Mucosa of descending colon (tissue), 3 donors: ENCODE measurements around the gene FAM161B. TPM values are rescaled to one million over a fixed set of nuclear protein-coding genes. Genes with fewer than 3 reads are reported as not detected.

Source experiments
- ATAC-seq: fragments of 200-7000 bp; cut with Tn5 transposase; one replicate; pipeline ENCODE4 v1.9.1; 2020; ENCODE audit warnings: mild to moderate bottlenecking, moderate library complexity
- DNase-seq, 3 donors: peaks; one replicate each; pipeline ENCODE4 v3.0.0-alpha.2; 2020
- H3K36me3 ChIP-seq: fragments of 200-600 bp; one replicate; pipeline ENCODE4 v1.8.0; 2021; ENCODE audit warnings: low read depth, mild to moderate bottlenecking
- H3K4me1 ChIP-seq: fragments of 200-600 bp; one replicate; pipeline ENCODE4 v1.8.0; 2021; ENCODE audit warnings: low read depth, mild to moderate bottlenecking
- H3K4me3 ChIP-seq: fragments of 200-600 bp; one replicate; pipeline ENCODE4 v1.8.0; 2021; ENCODE audit warnings: mild to moderate bottlenecking
- H3K9me3 ChIP-seq: fragments of 200-600 bp; one replicate; pipeline ENCODE4 v1.8.0; 2021; ENCODE audit warnings: mild to moderate bottlenecking
- CTCF ChIP-seq: fragments of 200-600 bp; IDR thresholded peaks from one replicate; pipeline ENCODE4 v1.8.0; 2022; ENCODE audit warnings: antibody characterized with exemption, mild to moderate bottlenecking
- intact Hi-C, 2 donors: fragments of 100-400 bp; cut with DNase I in 1 of 2; cut with micrococcal nuclease in 1 of 2; formaldehyde crosslinking; loops; one replicate each; pipeline versions ENCODE4 v1.11.0 to v1.11.1; 2022; cut with DNase I, micrococcal nuclease
- long read RNA-seq, 2 donors: library from polyadenylated mRNA; unstranded; transcript quantifications; one replicate each; pipeline ENCODE4 v2.0.0, GENCODE V29; 2019 to 2021
- total RNA-seq, 3 donors: library from RNA; stranded (reverse); fragmentation: NEBNext Ultra II Directional in 2 of 3; extraction: Animal tissue kit (Norgen Biotek cat#: 25700) in 2 of 3; gene quantifications; one replicate each; pipeline versions ENCODE4 v1.2.1 to v1.2.4, GENCODE V29; 2021 to 2023
- donor health status: DM: no; HTN: no; CAD: no; lungs with moderate emphysema.
- donor health status: DM: no; HTN: no; CAD: no.
- donor health status: DM: no; HTN: yes; CAD: no.

Gene FAM161B
- 1 to 10 TPM; 4.0 to 6.8 (median 6.2) TPM for total RNA-seq
- long read RNA-seq, donor 1, full-length matches to known transcripts: 3 of 4 reads
- long read RNA-seq, donor 1, partial matches to known transcripts: 0 of 4 reads
- long read RNA-seq, donor 1, other reads (novel, unspliced or antisense): 1 of 4 reads
- long read RNA-seq, donor 2, full-length matches to known transcripts: 4 of 5 reads
- long read RNA-seq, donor 2, partial matches to known transcripts: 1 of 5 reads
- long read RNA-seq, donor 2, other reads (novel, unspliced or antisense): 0 of 5 reads

GRCh38 chr14:73949752-73950734 lies at the start of gene FAM161B, which contains the start of gene COQ6:
Gene FAM161B, minus strand, starts transcription at chr14:73950094. Its CDS starts 68 bp downstream, at chr14:73950026.
Gene COQ6, plus strand, starts transcription at chr14:73950302. Its CDS starts 31 bp downstream, at chr14:73950333.
- peak; percentile 92 for ATAC-seq
- Histone ChIP-seq H3K4me3 (peak within 1 kb of the TSS; percentile 44), H3K4me1 (peaks cover 21% of the 10 kb centered on the region), H3K36me3 (no peaks in the 10 kb centered on the region), H3K9me3 (no peaks in the 10 kb centered on the region)
- intact Hi-C loops: no loop called here
- TF ChIP-seq CTCF: no peak
- peak; percentile 94 to 95 (median 95) for DNase-seq

- Histone ChIP-seq H3K36me3 (no peaks in the 10 kb centered on the region), H3K9me3 (no peaks in the 10 kb centered on the region), H3K4me1 (peaks cover 6% of the 10 kb centered on the region), H3K4me3 (no peak overlapping the region)
- DNase-seq: no peak
- intact Hi-C loops: no loop called here
- ATAC-seq: peak; percentile 24
- TF ChIP-seq CTCF: no peak
Measured at GRCh38 chr14:73998726-73999125, 48.8 kb upstream of the FAM161B start.

GRCh38 chr14:73997944-73998447 lies 48.1 kb upstream of the FAM161B start:
- no peak overlapping the region for H3K4me3 ChIP-seq
- ATAC-seq: peak; percentile 52
- peak; percentile 60 to 79 (median 67) for DNase-seq
- H3K9me3 ChIP-seq: no peaks in the 10 kb centered on the region
- H3K36me3 ChIP-seq: no peaks in the 10 kb centered on the region
- TF ChIP-seq CTCF: no peak
- peaks cover 6% of the 10 kb centered on the region for H3K4me1 ChIP-seq
- intact Hi-C loops: no loop called here

- no peak for TF ChIP-seq CTCF
Measured at GRCh38 chr14:73997108-73997943, 47.4 kb upstream of the FAM161B start.

GRCh38 chr14:73996731-73997107 lies 46.8 kb upstream of the FAM161B start:
- no peaks in the 10 kb centered on the region for H3K36me3 ChIP-seq
- no peaks in the 10 kb centered on the region for H3K9me3 ChIP-seq
- intact Hi-C loops: no loop called here
- peaks cover 14% of the 10 kb centered on the region for H3K4me1 ChIP-seq
- no peak for TF ChIP-seq CTCF
- H3K4me3 ChIP-seq: peak overlapping the region; percentile 1
- DNase-seq (no peak), ATAC-seq (peak; percentile 0)

More at GRCh38 chr14:73997108-73997943, 47.4 kb upstream of the FAM161B start:
- intact Hi-C loops: no loop called here
- Histone ChIP-seq H3K36me3 (no peaks in the 10 kb centered on the region), H3K9me3 (no peaks in the 10 kb centered on the region), H3K4me1 (peaks cover 11% of the 10 kb centered on the region), H3K4me3 (no peak overlapping the region)
- ATAC-seq (peak; percentile 85), DNase-seq (peak in 1 of 3 donors; percentile 67)
